Liver (tissue), 9 donors: ENCODE measurements around the gene PSMC4. TPM values are rescaled to one million over a fixed set of nuclear protein-coding genes. Genes with fewer than 3 reads are reported as not detected.

Experiments used
- DNase-seq: peaks from one replicate; pipeline ENCODE4 v3.0.0-alpha.2; 2017; ENCODE audit warnings: low spot score
- H3K27ac ChIP-seq, 2 donors: one replicate each; pipeline ENCODE4 v1.7.0; 2013; ENCODE audit warnings: inconsistent platforms in 2 of 2, low read length in 2 of 2, control low read depth in 1 of 2, low read depth in 1 of 2, mild to moderate bottlenecking in 1 of 2
- H3K27me3 ChIP-seq, 4 donors: one replicate each; pipeline versions ENCODE4 v1.6.1 to v1.7.0; 2013; ENCODE audit warnings: low read length in 3 of 4, inconsistent platforms in 1 of 4, mild to moderate bottlenecking in 1 of 4, moderate library complexity in 1 of 4; ENCODE audit not compliant: control insufficient read depth in 4 of 4, insufficient read depth in 4 of 4
- H3K36me3 ChIP-seq, 4 donors: one replicate each; pipeline versions ENCODE4 v1.6.1 to v1.7.0; 2013; ENCODE audit warnings: low read length in 3 of 4, mild to moderate bottlenecking in 3 of 4, low read depth in 1 of 4, moderate library complexity in 1 of 4; ENCODE audit not compliant: control insufficient read depth in 4 of 4, insufficient read depth in 3 of 4
- H3K4me1 ChIP-seq, 4 donors: one replicate each; pipeline versions ENCODE4 v1.6.1 to v1.7.0; 2013; ENCODE audit warnings: low read length in 3 of 4, mild to moderate bottlenecking in 3 of 4, moderate library complexity in 1 of 4; ENCODE audit not compliant: control insufficient read depth in 4 of 4, insufficient read depth in 4 of 4
- H3K4me3 ChIP-seq, 3 donors: one replicate each; pipeline versions ENCODE4 v1.6.1 to v1.7.0; 2013; ENCODE audit warnings: low read length in 3 of 3, control low read depth in 1 of 3, low read depth in 1 of 3, mild to moderate bottlenecking in 1 of 3
- H3K9ac ChIP-seq, 2 donors: one replicate each; pipeline ENCODE4 v1.7.0; 2013; ENCODE audit warnings: low read length in 2 of 2, mild to moderate bottlenecking in 2 of 2, moderate library complexity in 2 of 2, control low read depth in 1 of 2, low read depth in 1 of 2
- H3K9me3 ChIP-seq, 4 donors: one replicate each; pipeline versions ENCODE4 v1.6.1 to v1.7.0; 2013; ENCODE audit warnings: low read length in 3 of 4; ENCODE audit not compliant: control insufficient read depth in 4 of 4
- ATF3 ChIP-seq: IDR thresholded peaks from 2 replicates; pipeline ENCODE4 v1.6.1; 2016; ENCODE audit warnings: antibody characterized with exemption
- CTCF ChIP-seq: fragments of 150-350 bp; IDR thresholded peaks from 2 replicates; pipeline ENCODE4 v1.5.1; 2017; ENCODE audit warnings: improper control_type of control experiment, low read depth, low read length; ENCODE audit not compliant: missing input control
- FOXA1 ChIP-seq: IDR thresholded peaks from 2 replicates; pipeline ENCODE4 v1.6.1; 2016; ENCODE audit warnings: antibody characterized with exemption
- FOXA2 ChIP-seq: IDR thresholded peaks from 2 replicates; pipeline ENCODE4 v1.6.1; 2016; ENCODE audit warnings: antibody characterized with exemption
- GABPA ChIP-seq, 2 donors: IDR thresholded peaks in 1 of 2; conservative IDR thresholded peaks in 1 of 2; 2 replicates each; pipeline ENCODE4 v1.6.1; 2016; ENCODE audit warnings: antibody characterized with exemption in 2 of 2, mild to moderate bottlenecking in 1 of 2, moderate library complexity in 1 of 2
- HNF4A ChIP-seq, 2 donors: conservative IDR thresholded peaks; 2 replicates each; pipeline ENCODE4 v1.6.1; 2016; ENCODE audit warnings: antibody characterized with exemption in 2 of 2, mild to moderate bottlenecking in 2 of 2
- HNF4G ChIP-seq: IDR thresholded peaks from 2 replicates; pipeline ENCODE4 v1.6.1; 2016; ENCODE audit warnings: antibody characterized with exemption
- JUND ChIP-seq, 2 donors: IDR thresholded peaks; 2 replicates each; pipeline ENCODE4 v1.6.1; 2016; ENCODE audit warnings: antibody characterized with exemption in 2 of 2
- MAX ChIP-seq: IDR thresholded peaks from 2 replicates; pipeline ENCODE4 v1.6.1; 2016; ENCODE audit warnings: antibody characterized with exemption
- NR2F2 ChIP-seq: IDR thresholded peaks from 2 replicates; pipeline ENCODE4 v1.6.1; 2016; ENCODE audit warnings: antibody characterized with exemption
- RAD21 ChIP-seq, 2 donors: IDR thresholded peaks; 2 replicates each; pipeline ENCODE4 v1.6.1; 2016; ENCODE audit warnings: antibody characterized with exemption in 2 of 2, mild to moderate bottlenecking in 2 of 2
- REST ChIP-seq: IDR thresholded peaks from 2 replicates; pipeline ENCODE4 v1.6.1; 2016; ENCODE audit warnings: antibody characterized with exemption, mild to moderate bottlenecking
- RXRA ChIP-seq, 2 donors: IDR thresholded peaks; 2 replicates each; pipeline ENCODE4 v1.6.1; 2017 to 2018; ENCODE audit warnings: antibody characterized with exemption in 2 of 2, mild to moderate bottlenecking in 1 of 2
- SP1 ChIP-seq: IDR thresholded peaks from 2 replicates; pipeline ENCODE4 v1.6.1; 2018; ENCODE audit warnings: antibody characterized with exemption, mild to moderate bottlenecking
- YY1 ChIP-seq: IDR thresholded peaks from 2 replicates; pipeline ENCODE4 v1.6.1; 2016; ENCODE audit warnings: antibody characterized with exemption, mild to moderate bottlenecking
- ZBTB33 ChIP-seq: IDR thresholded peaks from 2 replicates; pipeline ENCODE4 v1.6.1; 2016; ENCODE audit warnings: antibody characterized with exemption
- WGBS: extraction: QIAGEN DNeasy Blood & Tissue Kit; methylation state at CpG from one replicate; pipeline ENCODE4 v1.1.7; 2013; 5-methylcytosine and 5-hydroxymethylcytosine counted together
- polyA plus RNA-seq, 2 donors: library from polyadenylated mRNA; stranded (reverse) in 1 of 2; unstranded in 1 of 2; fragments of 200-250 nt in 1 of 2; fragments of >200 nt in 1 of 2; fragmentation: Nextera tagmentation in 1 of 2; extraction: Ambion mirVana in 1 of 2; gene quantifications; one replicate each; pipeline versions ENCODE4 v1.2.1 to v1.2.3, GENCODE V29; 2013 to 2015
- total RNA-seq, 2 donors: library from RNA; depleted of rRNA; stranded (reverse); fragments of >200 nt; gene quantifications; one replicate each; pipeline ENCODE4 v1.2.3, GENCODE V29; 2014
- donor health status: healthy.
- donor health status: healthy.
- donor health status: healthy.
- donor health status: healthy.
- donor health status: healthy.

Gene PSMC4
- total and polyA plus RNA-seq, 4 donors = 46.0 to 89.3 (median 79.7) TPM

- TF ChIP-seq CTCF = no peak
- no peak for TF ChIP-seq ZBTB33
- no peak for TF ChIP-seq FOXA2
- TF ChIP-seq RAD21 (IDR thresholded peaks at IDR 0.05) = no peak
- TF ChIP-seq MAX = no peak
Observed at GRCh38 chr19:39941151-39941550, 29.8 kb upstream of the PSMC4 start (continued).

GRCh38 chr19:39941615-39942365 is 29.2 kb upstream of the PSMC4 start:
- peaks cover 0 to 8% (median 6%) of the 10 kb centered on the region in 4 donors for H3K4me1 ChIP-seq
- no peaks in the 10 kb centered on the region for H3K27me3 ChIP-seq
- H3K4me3 ChIP-seq = no peak overlapping the region
- no peak overlapping the region for H3K9ac ChIP-seq
- peak; percentile 11 for TF ChIP-seq SP1
- TF ChIP-seq YY1 = no peak
- peaks cover 0 to 2% (median under 1%) of the 10 kb centered on the region in 4 donors for H3K9me3 ChIP-seq
- peak overlapping the region in 1 of 2 donors; percentile 23 for H3K27ac ChIP-seq
- H3K36me3 ChIP-seq = no peaks in the 10 kb centered on the region
- 45% methylated on average over 5 of the region's 5 CpGs for WGBS
- DNase-seq = no peak

- Histone ChIP-seq H3K27ac (no peak overlapping the region), H3K4me1 (peaks cover 0 to 8% (median 6%) of the 10 kb centered on the region in 4 donors), H3K9ac (no peak overlapping the region), H3K27me3 (no peaks in the 10 kb centered on the region), H3K4me3 (no peak overlapping the region), H3K36me3 (no peaks in the 10 kb centered on the region), H3K9me3 (peaks cover 0 to 2% (median under 1%) of the 10 kb centered on the region in 4 donors)
- no peak for DNase-seq
- 77% methylated on average over 4 of the region's 4 CpGs for WGBS
- TF ChIP-seq NR2F2 (no peak), JUND (IDR thresholded peaks at IDR 0.05) (no peak), RXRA (IDR thresholded peaks at IDR 0.05) (no peak), HNF4G (no peak), CTCF (no peak), RAD21 (IDR thresholded peaks at IDR 0.05) (no peak), ATF3 (no peak), SP1 (no peak), FOXA1 (no peak), FOXA2 (no peak), REST (no peak), HNF4A (conservative IDR thresholded peaks at IDR 0.05) (no peak), ZBTB33 (no peak), MAX (no peak), GABPA (IDR thresholded peaks at IDR 0.05 in 1 of 2, conservative IDR thresholded peaks at IDR 0.05 in 1 of 2) (no peak)
Observed at GRCh38 chr19:39942366-39942730, 28.6 kb upstream of the PSMC4 start.
